ENCODE measurements around the gene UBE3B. TPM values are rescaled to one million over a fixed set of nuclear protein-coding genes. Genes with fewer than 3 reads are reported as not detected.

Gene UBE3B
- total RNA-seq, 1 donor: 21.0 TPM

GRCh38 chr12:109566424-109566823 is 89.0 kb downstream of the UBE3B start:
- DNase-seq (ENCODE audit: low read depth in 2 of 3, low spot score in 2 of 3): no peak

- no peak for DNase-seq (ENCODE audit: low read depth in 2 of 3, low spot score in 2 of 3)
These were observed 89.9 kb downstream of the UBE3B start for GRCh38 chr12:109567296-109567695.

- DNase-seq (ENCODE audit: low read depth in 2 of 3, low spot score in 2 of 3): no peak
These were observed 90.5 kb downstream of the UBE3B start for GRCh38 chr12:109567967-109568366.

GRCh38 chr12:109568486-109568885 is 91.1 kb downstream of the UBE3B start:
- DNase-seq (ENCODE audit: low read depth in 2 of 3, low spot score in 2 of 3): no peak

- DNase-seq (ENCODE audit: low read depth in 2 of 3, low spot score in 2 of 3): no peak
These were observed 94.5 kb downstream of the UBE3B start for GRCh38 chr12:109571773-109572505.

- no peak for DNase-seq (ENCODE audit: low read depth in 2 of 3, low spot score in 2 of 3)
These were observed 95.0 kb downstream of the UBE3B start for GRCh38 chr12:109572506-109572845.

GRCh38 chr12:109573029-109573913 is 95.8 kb downstream of the UBE3B start, which contains the start of the genes MMAB and MVK:
MMAB (minus strand) TSS chr12:109573504; CDS start chr12:109573480, 24 bp downstream.
MVK (plus strand) TSS chr12:109573794; CDS start chr12:109574823, 1,029 bp downstream.
- DNase-seq (ENCODE audit: low read depth in 2 of 3, low spot score in 2 of 3): peak; percentile 91 to 100 (median 99)

- DNase-seq (ENCODE audit: low read depth in 2 of 3, low spot score in 2 of 3): no peak
These were observed 96.4 kb downstream of the UBE3B start for GRCh38 chr12:109573914-109574244.

GRCh38 chr12:109575683-109576082 is 98.2 kb downstream of the UBE3B start:
- DNase-seq (ENCODE audit: low read depth in 2 of 3, low spot score in 2 of 3): no peak

- no peak for DNase-seq (ENCODE audit: low read depth in 2 of 3, low spot score in 2 of 3)
These were observed 99.9 kb downstream of the UBE3B start for GRCh38 chr12:109577311-109577710.

- no peak for DNase-seq (ENCODE audit: low read depth in 2 of 3, low spot score in 2 of 3)
These were observed 101.0 kb downstream of the UBE3B start for GRCh38 chr12:109578330-109578927.

- no peak for DNase-seq (ENCODE audit: low read depth in 2 of 3, low spot score in 2 of 3)
These were observed 102.2 kb downstream of the UBE3B start for GRCh38 chr12:109579639-109580038.

GRCh38 chr12:109580272-109580671 is 102.8 kb downstream of the UBE3B start:
- DNase-seq (ENCODE audit: low read depth in 2 of 3, low spot score in 2 of 3): no peak

- DNase-seq (ENCODE audit: low read depth in 2 of 3, low spot score in 2 of 3): no peak
These were observed 103.4 kb downstream of the UBE3B start for GRCh38 chr12:109580684-109581333.

GRCh38 chr12:109581334-109581691 is 103.9 kb downstream of the UBE3B start:
- DNase-seq (ENCODE audit: low read depth in 2 of 3, low spot score in 2 of 3): no peak

- DNase-seq (ENCODE audit: low read depth in 2 of 3, low spot score in 2 of 3): no peak
These were observed 104.4 kb downstream of the UBE3B start for GRCh38 chr12:109581856-109582255.

- DNase-seq (ENCODE audit: low read depth in 2 of 3, low spot score in 2 of 3): no peak
These were observed 105.2 kb downstream of the UBE3B start for GRCh38 chr12:109582636-109583035.

GRCh38 chr12:109583733-109584132 is 106.3 kb downstream of the UBE3B start:
- DNase-seq (ENCODE audit: low read depth in 2 of 3, low spot score in 2 of 3): no peak
